Vagina (tissue), 2 donors: ENCODE results near the gene PAK1. TPM values are rescaled to one million over a fixed set of nuclear protein-coding genes. Genes with fewer than 3 reads are reported as not detected.
A peak's percentile ranks its signal among the peaks of the same experiment; 100 is the strongest.

Source experiments
- DNase-seq, 2 donors: peaks; one replicate each; pipeline ENCODE4 v3.0.0-alpha.2; 2017; ENCODE audit errors: extremely low spot score in 2 of 2
- H3K27ac ChIP-seq: fragments of 200-600 bp; sonication (generic); one replicate; pipeline ENCODE4 v1.5.1; 2019
- H3K27me3 ChIP-seq: fragments of 200-600 bp; sonication (generic); one replicate; pipeline ENCODE4 v1.5.1; 2019
- H3K36me3 ChIP-seq, 2 donors: fragments of 200-600 bp; sonication (generic); one replicate each; pipeline ENCODE4 v1.5.1; 2017 to 2019
- H3K4me1 ChIP-seq: fragments of 200-600 bp; sonication (generic); one replicate; pipeline ENCODE4 v1.5.1; 2019
- H3K4me3 ChIP-seq, 2 donors: fragments of 200-600 bp; sonication (generic); 1 replicate in 1 of 2; 2 replicates in 1 of 2; pipeline ENCODE4 v1.5.1; 2016 to 2019
- H3K9me3 ChIP-seq: fragments of 200-600 bp; sonication (generic); one replicate; pipeline ENCODE4 v1.5.1; 2019
- CTCF ChIP-seq, 3 experiments: fragments of 450-650 bp in 2 of 3; fragments of 200-600 bp in 1 of 3; sonication (generic) in 1 of 3; IDR thresholded peaks; one replicate each; pipeline ENCODE4 v1.5.1; 2017 to 2019; ENCODE audit warnings: antibody characterized with exemption in 3 of 3, mild to moderate bottlenecking in 2 of 3, moderate library complexity in 2 of 3
- POLR2A ChIP-seq, 2 donors: fragments of 450-650 bp; IDR thresholded peaks; one replicate each; pipeline ENCODE4 v1.6.1; 2017; ENCODE audit warnings: antibody characterized with exemption in 2 of 2, mild to moderate bottlenecking in 2 of 2, moderate library complexity in 2 of 2
- POLR2AphosphoS5 ChIP-seq, 2 donors: sonication (generic); formaldehyde crosslinking; IDR thresholded peaks; one replicate each; pipeline ENCODE4 v1.9.0; 2017; ENCODE audit warnings: antibody characterized with exemption in 2 of 2, mild to moderate bottlenecking in 2 of 2, low read depth in 1 of 2; ENCODE audit not compliant: insufficient read depth in 1 of 2
- intact Hi-C: fragments of 100-400 bp; cut with DNase I; formaldehyde crosslinking; loops from one replicate; pipeline ENCODE4 v1.15.1; 2023
- total RNA-seq: library from RNA; depleted of rRNA; stranded (reverse); fragments of >200 nt; gene quantifications from one replicate; pipeline ENCODE4 v1.2.3, GENCODE V29; 2016

The PAK1 gene
- total RNA-seq, 1 donor from 2014 or later = 43.5 TPM

- Histone ChIP-seq H3K27ac (no peak overlapping the region), H3K4me3 (no peak overlapping the region), H3K36me3 (no peaks in the 10 kb centered on the region), H3K27me3 (no peaks in the 10 kb centered on the region), H3K9me3 (no peaks in the 10 kb centered on the region), H3K4me1 (peaks cover 1% of the 10 kb centered on the region)
- TF ChIP-seq POLR2A (IDR thresholded peaks at IDR 0.05) (no peak), POLR2AphosphoS5 (IDR thresholded peaks at IDR 0.05; ENCODE audit: insufficient read depth in 1 of 2, low read depth in 1 of 2) (no peak), CTCF (IDR thresholded peaks at IDR 0.05) (no peak)
- intact Hi-C loops = no loop called here
- no peak for DNase-seq
These were observed 6.0 kb upstream of the PAK1 start for GRCh38 chr11:77479746-77480352.

GRCh38 chr11:77475206-77475605 lies 1.3 kb upstream of the PAK1 start:
- intact Hi-C loops = no loop called here
- no peaks in the 10 kb centered on the region for H3K36me3 ChIP-seq
- no peaks in the 10 kb centered on the region for H3K9me3 ChIP-seq
- no peak overlapping the region for H3K27ac ChIP-seq
- DNase-seq = no peak
- H3K4me1 ChIP-seq = peaks cover 34% of the 10 kb centered on the region
- TF ChIP-seq POLR2A (IDR thresholded peaks at IDR 0.05) (no peak), POLR2AphosphoS5 (IDR thresholded peaks at IDR 0.05; ENCODE audit: insufficient read depth in 1 of 2, low read depth in 1 of 2) (no peak), CTCF (IDR thresholded peaks at IDR 0.05) (no peak)
- H3K27me3 ChIP-seq = no peaks in the 10 kb centered on the region
- no peak overlapping the region for H3K4me3 ChIP-seq

- Histone ChIP-seq H3K4me3 (peak overlapping the region; percentile 64 to 86), H3K9me3 (no peaks in the 10 kb centered on the region), H3K27me3 (no peaks in the 10 kb centered on the region), H3K36me3 (no peaks in the 10 kb centered on the region), H3K4me1 (peaks cover 34% of the 10 kb centered on the region), H3K27ac (peak overlapping the region; percentile 73)
- DNase-seq = no peak
- intact Hi-C loops = no loop called here
- TF ChIP-seq POLR2AphosphoS5 (IDR thresholded peaks at IDR 0.05; ENCODE audit: insufficient read depth in 1 of 2, low read depth in 1 of 2) = no peak
- no peak for TF ChIP-seq POLR2A (IDR thresholded peaks at IDR 0.05)
- no peak for TF ChIP-seq CTCF (IDR thresholded peaks at IDR 0.05)
These were observed 778 bp upstream of the PAK1 start for GRCh38 chr11:77474684-77475060.

GRCh38 chr11:77472991-77473800 lies 698 bp downstream of the PAK1 start:
- Histone ChIP-seq H3K27me3 (no peaks in the 10 kb centered on the region), H3K9me3 (no peaks in the 10 kb centered on the region), H3K4me1 (peaks cover 34% of the 10 kb centered on the region), H3K4me3 (peak overlapping the region; percentile 64 to 86), H3K27ac (peak overlapping the region; percentile 73), H3K36me3 (no peaks in the 10 kb centered on the region)
- TF ChIP-seq POLR2AphosphoS5 (IDR thresholded peaks at IDR 0.05; ENCODE audit: insufficient read depth in 1 of 2, low read depth in 1 of 2) (peak in 1 of 2 donors; percentile 22), CTCF (IDR thresholded peaks at IDR 0.05) (no peak)
- intact Hi-C loops = no loop called here
- DNase-seq = no peak
